TTC549 (cell line): ENCODE data around the gene CPB1.
A peak's percentile ranks its signal among the peaks of the same experiment; 100 is the strongest.

Experiments
- FAIRE-seq: peaks from 2 replicates; lab custom pipeline; 2012; peaks lifted over from hg19 to GRCh38; lab: Jason Lieb, UNC

The CPB1 gene

DNA sequence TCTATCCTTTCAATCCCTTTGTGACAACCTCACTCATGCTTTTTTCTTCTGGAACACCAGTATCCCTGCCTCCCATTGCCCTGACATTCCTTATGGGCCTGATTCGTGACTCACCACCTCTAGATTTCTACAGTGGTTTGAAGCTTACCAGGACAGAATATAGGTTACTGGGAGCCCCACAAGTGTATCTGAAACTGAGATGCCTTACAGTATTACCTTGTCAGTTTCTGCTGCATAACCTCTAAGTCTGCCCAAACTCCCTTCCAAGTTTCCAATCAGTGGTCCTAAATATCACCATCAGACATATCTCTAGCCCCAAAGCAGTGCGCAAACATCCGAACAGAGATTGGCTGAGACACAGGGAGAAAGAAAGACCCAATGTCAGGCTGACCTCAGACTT is 5.6 kb downstream of the CPB1 start:
- no peak for FAIRE-seq

DNA sequence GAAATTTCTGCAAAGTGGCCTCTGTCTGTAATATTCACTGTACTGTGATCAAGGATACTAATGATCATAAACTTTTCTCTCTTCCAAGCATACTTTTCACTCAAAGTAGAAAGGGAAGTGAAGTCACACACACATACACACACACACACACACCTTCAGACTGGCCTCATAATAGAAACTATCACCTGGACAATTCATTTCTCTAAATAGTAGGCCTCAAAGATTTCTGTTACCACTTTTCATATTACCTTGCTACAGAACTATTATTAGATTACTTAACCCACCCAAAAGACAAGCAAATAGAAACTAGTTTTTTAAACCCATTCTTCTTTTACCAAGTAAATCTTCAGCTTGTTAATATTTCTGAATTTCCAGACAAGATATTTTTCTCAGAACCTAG is 12.2 kb downstream of the CPB1 start:
- FAIRE-seq, result no peak

DNA sequence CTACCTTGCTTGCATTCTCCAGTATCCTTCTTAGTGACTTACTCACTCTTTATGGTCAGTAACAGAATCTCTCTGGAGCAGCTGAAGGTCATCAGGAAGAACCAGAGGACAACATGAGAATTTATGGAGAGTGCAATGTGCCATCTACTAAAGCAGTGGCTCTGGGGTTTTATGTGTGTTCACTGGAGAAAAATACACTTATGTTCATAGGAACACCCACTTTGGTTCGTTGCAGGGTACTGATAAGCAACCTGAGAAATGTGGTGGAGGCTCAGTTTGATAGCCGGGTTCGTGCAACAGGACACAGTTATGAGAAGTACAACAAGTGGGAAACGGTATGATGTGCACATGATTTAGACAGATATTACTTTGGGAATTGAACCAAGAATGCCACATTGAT is 12.8 kb downstream of the CPB1 start:
- FAIRE-seq, result no peak

- FAIRE-seq, result no peak
These were observed 18.3 kb downstream of the CPB1 start for GRCh38 chr3:148845756-148846395.

DNA sequence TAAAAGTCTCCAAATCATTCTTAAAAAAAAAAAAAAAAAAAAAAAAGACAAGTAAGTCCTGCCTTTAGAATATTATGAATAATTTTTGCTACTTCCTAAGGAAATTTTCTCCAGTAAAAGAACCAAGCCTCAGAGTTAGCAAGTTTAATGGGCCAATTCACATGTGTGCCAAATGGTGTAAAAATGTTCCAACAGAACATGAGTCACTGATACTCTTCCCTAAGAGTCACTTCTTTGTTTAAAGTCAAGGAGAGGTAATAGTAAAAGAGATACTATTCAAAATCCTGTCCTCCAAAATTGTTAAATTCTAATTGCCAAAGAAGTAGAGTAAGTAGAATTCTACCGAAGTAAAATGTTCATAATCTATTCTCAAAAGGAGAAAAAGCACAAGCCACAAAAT is 19.7 kb downstream of the CPB1 start:
- no peak for FAIRE-seq

DNA sequence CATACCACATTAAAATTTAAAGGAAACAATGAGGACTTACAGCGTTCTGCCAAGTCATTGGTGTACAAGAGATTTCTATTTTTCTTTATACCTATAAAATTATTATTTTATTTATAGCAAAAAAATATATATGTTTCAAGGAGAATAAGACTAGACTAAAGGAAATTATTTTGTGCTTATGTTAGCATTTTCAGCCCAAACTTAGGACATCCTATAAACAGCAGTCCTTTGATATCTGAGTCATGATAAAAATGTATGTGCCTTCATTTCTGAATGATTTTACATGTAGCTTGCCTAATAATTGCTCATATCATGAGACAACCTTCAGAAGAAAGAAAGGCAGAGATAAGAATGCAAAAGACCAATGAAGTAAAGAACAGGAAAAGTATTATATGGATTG is 20.8 kb downstream of the CPB1 start:
- no peak for FAIRE-seq

GRCh38 chr3:148852271-148852992 is 24.8 kb downstream of the CPB1 start:
- FAIRE-seq, result no peak

- FAIRE-seq, result no peak
These were observed 25.5 kb downstream of the CPB1 start for GRCh38 chr3:148853076-148853475.

- FAIRE-seq, result no peak
These were observed 26.4 kb downstream of the CPB1 start for GRCh38 chr3:148854061-148854460.

- no peak for FAIRE-seq
These were observed 28.8 kb downstream of the CPB1 start for GRCh38 chr3:148856384-148856783.

DNA sequence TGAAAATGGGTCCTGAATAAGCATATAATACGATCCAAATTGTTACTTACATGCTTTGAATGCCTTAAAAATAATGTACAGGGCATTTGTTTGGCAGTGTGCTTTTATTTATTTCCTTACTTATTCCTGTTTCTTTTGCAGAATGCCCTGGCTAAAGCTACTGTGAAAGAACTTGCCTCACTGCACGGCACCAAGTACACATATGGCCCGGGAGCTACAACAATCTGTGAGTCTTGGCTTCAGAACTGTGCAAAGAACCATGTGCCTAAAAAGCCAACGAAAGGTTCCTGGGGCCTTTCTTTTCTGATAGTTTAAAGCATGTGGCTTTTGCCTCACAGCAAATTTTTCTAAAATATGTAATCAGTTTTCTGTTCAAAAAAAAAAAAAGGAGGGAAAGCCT is 29.7 kb downstream of the CPB1 start:
- no peak for FAIRE-seq

DNA sequence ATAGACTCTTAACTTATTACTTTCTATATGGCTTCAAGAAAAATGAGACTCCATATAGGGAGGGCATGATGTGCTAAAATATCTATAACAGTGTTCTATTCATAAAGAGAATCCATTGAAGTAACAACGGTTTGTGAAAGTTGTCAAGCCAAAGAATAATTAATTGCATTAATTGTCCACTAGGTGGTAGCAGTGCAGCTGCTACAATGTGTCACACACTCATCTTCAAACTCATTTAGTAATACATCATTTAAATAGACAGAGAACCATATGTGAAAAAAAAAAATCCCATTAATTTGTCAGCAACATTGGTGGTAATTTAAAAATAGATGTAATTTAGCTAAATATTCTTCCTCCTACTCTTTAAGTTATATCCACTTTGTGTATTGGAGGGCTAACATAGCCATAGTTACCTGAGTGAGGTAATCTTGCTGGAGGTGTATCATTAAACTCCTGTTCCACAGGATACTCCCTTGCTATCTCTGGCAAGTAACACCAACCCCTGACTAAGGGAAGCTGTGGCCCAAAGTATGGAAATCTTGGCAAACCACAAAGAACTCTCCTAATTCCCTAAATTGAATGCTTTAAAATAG is 33.8 kb downstream of the CPB1 start:
- FAIRE-seq, result peak; percentile 79

GRCh38 chr3:148863297-148863696 is 35.7 kb downstream of the CPB1 start:
- FAIRE-seq, result no peak

DNA sequence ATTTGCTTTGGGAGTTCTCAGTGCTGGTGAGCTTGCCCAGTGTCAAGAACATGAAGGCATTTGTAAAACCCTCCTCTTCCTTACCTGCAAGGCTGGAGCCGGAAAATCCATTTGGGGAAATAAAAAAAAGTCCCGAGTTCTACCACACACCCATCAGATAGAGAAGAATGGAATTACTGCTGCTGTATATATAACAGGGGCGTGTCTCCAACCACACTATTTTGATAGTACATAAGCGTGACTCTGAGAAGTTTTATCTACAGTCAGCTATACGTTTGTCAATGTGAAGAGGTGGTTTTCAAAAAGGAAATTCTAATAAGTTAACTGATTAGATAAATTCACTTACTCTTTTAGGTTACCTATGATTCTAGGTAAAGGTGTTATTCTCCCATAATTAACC is 36.2 kb downstream of the CPB1 start:
- no peak for FAIRE-seq

- FAIRE-seq, result no peak
These were observed 37.4 kb downstream of the CPB1 start, which contains the start of gene CPA3 for GRCh38 chr3:148865049-148865448. TSS of gene CPA3 (plus strand) at chr3:148865296. CDS start at chr3:148865308, 12 bp downstream.

DNA sequence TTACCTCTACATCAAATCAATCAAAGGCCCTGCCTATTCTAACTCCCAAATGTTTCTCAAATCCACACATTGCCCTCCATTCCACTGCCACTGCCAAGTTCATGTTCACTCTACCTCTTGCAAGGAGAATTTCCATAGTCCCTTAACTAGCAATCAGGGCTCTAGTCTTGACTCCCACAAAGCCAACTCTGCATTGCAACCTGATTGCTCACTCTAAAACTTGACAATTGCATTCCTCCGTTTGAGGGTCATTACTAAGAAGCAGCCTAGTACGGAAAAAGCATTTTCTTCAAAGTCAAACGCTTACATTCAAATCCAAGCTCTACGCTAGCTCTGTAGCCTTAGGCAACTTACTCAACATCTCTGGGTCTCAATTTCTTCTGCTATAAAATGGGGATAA is 38.6 kb downstream of the CPB1 start:
- no peak for FAIRE-seq

GRCh38 chr3:148873270-148873927 is 45.8 kb downstream of the CPB1 start:
- FAIRE-seq, result no peak

DNA sequence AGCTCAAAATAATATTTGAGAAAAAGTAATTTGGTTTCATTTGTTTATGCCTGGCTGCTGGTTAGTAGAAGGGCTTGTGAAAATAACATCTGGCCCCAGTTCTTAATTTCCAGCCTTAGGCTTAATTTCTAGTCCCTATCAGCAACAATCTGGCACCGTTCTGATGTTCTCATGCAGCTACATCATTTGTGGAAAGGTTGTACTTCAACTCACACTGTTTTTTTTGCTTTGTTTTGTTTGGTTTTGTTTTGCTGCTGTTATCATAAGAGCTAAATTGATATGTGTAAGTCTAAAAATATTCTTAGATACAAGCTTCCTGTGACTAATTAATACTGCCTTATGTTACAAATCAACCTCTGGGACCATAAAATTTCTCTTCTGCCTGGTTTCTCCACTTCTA is 46.4 kb downstream of the CPB1 start:
- no peak for FAIRE-seq

DNA sequence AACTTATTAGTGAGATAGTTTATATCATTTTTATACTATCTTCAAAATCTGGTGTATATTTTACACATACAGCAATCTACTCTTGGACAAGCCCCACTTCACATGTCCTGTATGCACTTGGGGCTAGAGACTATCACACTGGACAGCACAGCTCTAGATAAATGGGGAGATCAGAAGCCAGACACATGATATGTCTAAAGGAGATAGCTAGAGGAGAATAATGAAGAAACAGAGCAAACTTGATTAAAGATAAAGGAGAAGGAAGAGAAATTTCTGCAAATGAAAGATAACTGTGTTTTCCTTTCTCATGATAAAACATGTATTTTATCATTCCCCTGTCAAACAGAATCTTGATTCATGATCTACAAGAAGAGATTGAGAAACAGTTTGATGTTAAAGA is 50.5 kb downstream of the CPB1 start:
- no peak for FAIRE-seq

DNA sequence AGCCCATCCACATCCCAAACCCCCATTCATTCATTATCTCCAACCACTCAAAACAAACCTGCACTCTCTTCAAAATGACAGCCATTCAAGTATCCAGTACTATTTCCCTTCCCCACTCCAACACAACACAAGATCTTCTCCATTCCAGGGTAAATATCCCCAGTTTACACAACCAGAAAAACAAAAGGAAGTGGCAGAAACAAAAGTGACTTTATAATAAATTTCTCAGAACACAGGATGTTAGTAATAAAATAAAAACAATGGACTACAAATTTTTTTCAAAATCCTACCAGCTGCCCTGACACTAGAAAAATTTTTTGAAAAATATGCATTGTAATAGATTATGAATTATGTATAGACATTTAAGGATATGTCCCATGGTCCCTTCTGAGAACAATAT is 51.6 kb downstream of the CPB1 start:
- FAIRE-seq, result no peak

DNA sequence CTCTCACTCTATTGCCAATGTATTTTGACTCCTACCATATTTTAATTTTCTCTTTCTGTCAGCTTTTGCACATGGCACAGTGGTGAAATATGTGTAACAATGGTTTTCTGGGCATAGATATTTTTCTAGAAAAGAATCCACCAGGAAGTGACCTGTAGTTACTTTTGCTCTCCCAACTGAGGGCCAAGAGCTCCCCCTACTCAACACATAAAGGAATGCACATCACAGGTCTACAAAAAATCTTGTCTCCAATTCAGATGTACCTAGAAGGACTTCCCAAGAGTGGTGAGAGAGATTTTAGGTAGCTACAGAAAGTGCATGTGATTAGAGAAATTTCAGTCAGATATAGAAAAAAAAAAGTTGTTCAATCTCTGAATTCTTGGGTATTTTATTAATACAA is 53.1 kb downstream of the CPB1 start:
- FAIRE-seq, result no peak

GRCh38 chr3:148881286-148881685 is 53.7 kb downstream of the CPB1 start:
- FAIRE-seq, result no peak

DNA sequence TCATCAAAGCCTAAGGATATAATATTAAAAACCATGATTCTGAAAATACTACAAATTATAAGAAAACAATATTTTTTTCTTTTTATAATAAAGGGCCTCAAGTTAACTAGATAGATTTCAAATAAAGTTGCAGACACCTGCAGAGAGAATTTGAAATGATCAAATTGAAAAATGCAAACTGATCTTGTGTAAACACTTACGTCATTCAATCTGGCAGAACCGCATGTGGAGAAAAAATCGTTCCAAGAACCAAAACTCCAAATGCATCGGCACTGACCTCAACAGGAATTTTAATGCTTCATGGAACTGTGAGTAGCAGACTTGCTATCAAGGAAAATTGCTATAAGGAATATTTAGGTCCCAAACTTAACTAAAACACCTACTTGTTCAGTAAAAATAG is 54.7 kb downstream of the CPB1 start:
- FAIRE-seq, result no peak
